HEK293 (cell line): ENCODE data around the gene ARHGEF26.

Experiments used
- PRDM1 ChIP-seq: fragments of 450-650 bp; formaldehyde crosslinking; IDR thresholded peaks from 2 replicates; pipeline ENCODE4; 2016; ENCODE audit warnings: missing biosample characterization, missing genetic modification characterization
- TCF7L2 ChIP-seq: IDR thresholded peaks from 2 replicates; pipeline ENCODE4 v1.6.1; 2011; ENCODE audit warnings: low read depth, mild to moderate bottlenecking, inconsistent platforms, low read length, moderate library complexity, borderline replicate concordance
- ZNF394 ChIP-seq: fragments of 450-650 bp; formaldehyde crosslinking; IDR thresholded peaks from 2 replicates; pipeline ENCODE4 v1.5.1; 2016; ENCODE audit warnings: missing biosample characterization, missing genetic modification characterization, mild to moderate bottlenecking, moderate library complexity, borderline replicate concordance
- ZNF510 ChIP-seq: fragments of 450-650 bp; formaldehyde crosslinking; IDR thresholded peaks from 2 replicates; pipeline ENCODE4 v1.5.1; 2018; ENCODE audit warnings: mild to moderate bottlenecking, missing genetic modification characterization, missing biosample characterization; ENCODE audit not compliant: insufficient replicate concordance
- TF ChIP-seq, protein P1 (sequence below): fragments of 450-650 bp; formaldehyde crosslinking; IDR thresholded peaks from 2 replicates; pipeline ENCODE4 v1.5.1; 2016; ENCODE audit warnings: missing biosample characterization, missing genetic modification characterization
- TF ChIP-seq, protein P2 (sequence below): fragments of 450-650 bp; formaldehyde crosslinking; IDR thresholded peaks from 2 replicates; pipeline ENCODE4 v1.5.1; 2016; ENCODE audit warnings: missing biosample characterization, missing genetic modification characterization
- TF ChIP-seq, protein P3 (sequence below): fragments of 450-650 bp; IDR thresholded peaks from 2 replicates; pipeline ENCODE4 v1.5.1; 2018; ENCODE audit warnings: missing biosample characterization, missing genetic modification characterization
- TF ChIP-seq, protein P4 (sequence below): fragments of 450-650 bp; formaldehyde crosslinking; IDR thresholded peaks from 2 replicates; pipeline ENCODE4 v1.5.1; 2016; ENCODE audit warnings: missing biosample characterization, missing genetic modification characterization
- TF ChIP-seq, protein P5 (sequence below): fragments of 450-650 bp; formaldehyde crosslinking; IDR thresholded peaks from 2 replicates; pipeline ENCODE4 v1.5.1; 2016; ENCODE audit warnings: missing biosample characterization, missing genetic modification characterization
- TF ChIP-seq, protein P6 (sequence below): fragments of 450-650 bp; formaldehyde crosslinking; IDR thresholded peaks from 2 replicates; pipeline ENCODE4 v1.5.1; 2016; ENCODE audit warnings: missing biosample characterization, missing genetic modification characterization, low read depth

DNA sequence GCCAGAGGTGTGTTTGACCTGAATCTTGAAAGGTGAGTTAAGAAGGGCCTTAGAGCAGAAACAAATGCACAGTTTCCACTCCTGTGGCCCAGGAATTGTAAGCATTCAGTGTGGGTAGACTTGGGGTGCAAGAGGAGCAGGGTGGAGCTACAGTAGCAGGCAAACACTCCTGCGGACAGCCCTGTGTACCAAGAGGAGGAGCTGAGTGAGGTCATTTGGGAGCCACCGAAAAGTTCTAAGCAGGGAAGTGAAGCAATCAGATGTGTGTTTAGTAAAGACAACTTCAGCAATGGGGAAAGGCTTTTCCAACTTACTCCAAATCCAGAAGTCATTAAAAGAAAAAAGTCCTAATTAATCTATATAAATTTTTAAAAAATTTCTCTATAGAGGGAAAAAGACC is 99.3 kb downstream of the ARHGEF26 start:
- TF ChIP-seq, protein P1, sequence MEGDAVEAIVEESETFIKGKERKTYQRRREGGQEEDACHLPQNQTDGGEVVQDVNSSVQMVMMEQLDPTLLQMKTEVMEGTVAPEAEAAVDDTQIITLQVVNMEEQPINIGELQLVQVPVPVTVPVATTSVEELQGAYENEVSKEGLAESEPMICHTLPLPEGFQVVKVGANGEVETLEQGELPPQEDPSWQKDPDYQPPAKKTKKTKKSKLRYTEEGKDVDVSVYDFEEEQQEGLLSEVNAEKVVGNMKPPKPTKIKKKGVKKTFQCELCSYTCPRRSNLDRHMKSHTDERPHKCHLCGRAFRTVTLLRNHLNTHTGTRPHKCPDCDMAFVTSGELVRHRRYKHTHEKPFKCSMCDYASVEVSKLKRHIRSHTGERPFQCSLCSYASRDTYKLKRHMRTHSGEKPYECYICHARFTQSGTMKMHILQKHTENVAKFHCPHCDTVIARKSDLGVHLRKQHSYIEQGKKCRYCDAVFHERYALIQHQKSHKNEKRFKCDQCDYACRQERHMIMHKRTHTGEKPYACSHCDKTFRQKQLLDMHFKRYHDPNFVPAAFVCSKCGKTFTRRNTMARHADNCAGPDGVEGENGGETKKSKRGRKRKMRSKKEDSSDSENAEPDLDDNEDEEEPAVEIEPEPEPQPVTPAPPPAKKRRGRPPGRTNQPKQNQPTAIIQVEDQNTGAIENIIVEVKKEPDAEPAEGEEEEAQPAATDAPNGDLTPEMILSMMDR: no peak
- no peak for TF ChIP-seq PRDM1
- TF ChIP-seq ZNF510 (tag by site-specific recombination): no peak
- no peak for TF ChIP-seq TCF7L2
- TF ChIP-seq, protein P2, sequence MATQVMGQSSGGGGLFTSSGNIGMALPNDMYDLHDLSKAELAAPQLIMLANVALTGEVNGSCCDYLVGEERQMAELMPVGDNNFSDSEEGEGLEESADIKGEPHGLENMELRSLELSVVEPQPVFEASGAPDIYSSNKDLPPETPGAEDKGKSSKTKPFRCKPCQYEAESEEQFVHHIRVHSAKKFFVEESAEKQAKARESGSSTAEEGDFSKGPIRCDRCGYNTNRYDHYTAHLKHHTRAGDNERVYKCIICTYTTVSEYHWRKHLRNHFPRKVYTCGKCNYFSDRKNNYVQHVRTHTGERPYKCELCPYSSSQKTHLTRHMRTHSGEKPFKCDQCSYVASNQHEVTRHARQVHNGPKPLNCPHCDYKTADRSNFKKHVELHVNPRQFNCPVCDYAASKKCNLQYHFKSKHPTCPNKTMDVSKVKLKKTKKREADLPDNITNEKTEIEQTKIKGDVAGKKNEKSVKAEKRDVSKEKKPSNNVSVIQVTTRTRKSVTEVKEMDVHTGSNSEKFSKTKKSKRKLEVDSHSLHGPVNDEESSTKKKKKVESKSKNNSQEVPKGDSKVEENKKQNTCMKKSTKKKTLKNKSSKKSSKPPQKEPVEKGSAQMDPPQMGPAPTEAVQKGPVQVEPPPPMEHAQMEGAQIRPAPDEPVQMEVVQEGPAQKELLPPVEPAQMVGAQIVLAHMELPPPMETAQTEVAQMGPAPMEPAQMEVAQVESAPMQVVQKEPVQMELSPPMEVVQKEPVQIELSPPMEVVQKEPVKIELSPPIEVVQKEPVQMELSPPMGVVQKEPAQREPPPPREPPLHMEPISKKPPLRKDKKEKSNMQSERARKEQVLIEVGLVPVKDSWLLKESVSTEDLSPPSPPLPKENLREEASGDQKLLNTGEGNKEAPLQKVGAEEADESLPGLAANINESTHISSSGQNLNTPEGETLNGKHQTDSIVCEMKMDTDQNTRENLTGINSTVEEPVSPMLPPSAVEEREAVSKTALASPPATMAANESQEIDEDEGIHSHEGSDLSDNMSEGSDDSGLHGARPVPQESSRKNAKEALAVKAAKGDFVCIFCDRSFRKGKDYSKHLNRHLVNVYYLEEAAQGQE: no peak
- TF ChIP-seq, protein P3, sequence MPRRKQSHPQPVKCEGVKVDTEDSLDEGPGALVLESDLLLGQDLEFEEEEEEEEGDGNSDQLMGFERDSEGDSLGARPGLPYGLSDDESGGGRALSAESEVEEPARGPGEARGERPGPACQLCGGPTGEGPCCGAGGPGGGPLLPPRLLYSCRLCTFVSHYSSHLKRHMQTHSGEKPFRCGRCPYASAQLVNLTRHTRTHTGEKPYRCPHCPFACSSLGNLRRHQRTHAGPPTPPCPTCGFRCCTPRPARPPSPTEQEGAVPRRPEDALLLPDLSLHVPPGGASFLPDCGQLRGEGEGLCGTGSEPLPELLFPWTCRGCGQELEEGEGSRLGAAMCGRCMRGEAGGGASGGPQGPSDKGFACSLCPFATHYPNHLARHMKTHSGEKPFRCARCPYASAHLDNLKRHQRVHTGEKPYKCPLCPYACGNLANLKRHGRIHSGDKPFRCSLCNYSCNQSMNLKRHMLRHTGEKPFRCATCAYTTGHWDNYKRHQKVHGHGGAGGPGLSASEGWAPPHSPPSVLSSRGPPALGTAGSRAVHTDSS (tag by site-specific recombination): no peak
- TF ChIP-seq, protein P4, sequence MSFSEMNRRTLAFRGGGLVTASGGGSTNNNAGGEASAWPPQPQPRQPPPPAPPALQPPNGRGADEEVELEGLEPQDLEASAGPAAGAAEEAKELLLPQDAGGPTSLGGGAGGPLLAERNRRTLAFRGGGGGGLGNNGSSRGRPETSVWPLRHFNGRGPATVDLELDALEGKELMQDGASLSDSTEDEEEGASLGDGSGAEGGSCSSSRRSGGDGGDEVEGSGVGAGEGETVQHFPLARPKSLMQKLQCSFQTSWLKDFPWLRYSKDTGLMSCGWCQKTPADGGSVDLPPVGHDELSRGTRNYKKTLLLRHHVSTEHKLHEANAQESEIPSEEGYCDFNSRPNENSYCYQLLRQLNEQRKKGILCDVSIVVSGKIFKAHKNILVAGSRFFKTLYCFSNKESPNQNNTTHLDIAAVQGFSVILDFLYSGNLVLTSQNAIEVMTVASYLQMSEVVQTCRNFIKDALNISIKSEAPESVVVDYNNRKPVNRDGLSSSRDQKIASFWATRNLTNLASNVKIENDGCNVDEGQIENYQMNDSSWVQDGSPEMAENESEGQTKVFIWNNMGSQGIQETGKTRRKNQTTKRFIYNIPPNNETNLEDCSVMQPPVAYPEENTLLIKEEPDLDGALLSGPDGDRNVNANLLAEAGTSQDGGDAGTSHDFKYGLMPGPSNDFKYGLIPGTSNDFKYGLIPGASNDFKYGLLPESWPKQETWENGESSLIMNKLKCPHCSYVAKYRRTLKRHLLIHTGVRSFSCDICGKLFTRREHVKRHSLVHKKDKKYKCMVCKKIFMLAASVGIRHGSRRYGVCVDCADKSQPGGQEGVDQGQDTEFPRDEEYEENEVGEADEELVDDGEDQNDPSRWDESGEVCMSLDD (tag by site-specific recombination): no peak
- TF ChIP-seq, protein P5, sequence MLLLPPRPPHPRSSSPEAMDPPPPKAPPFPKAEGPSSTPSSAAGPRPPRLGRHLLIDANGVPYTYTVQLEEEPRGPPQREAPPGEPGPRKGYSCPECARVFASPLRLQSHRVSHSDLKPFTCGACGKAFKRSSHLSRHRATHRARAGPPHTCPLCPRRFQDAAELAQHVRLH (tag by site-specific recombination): no peak
- no peak for TF ChIP-seq ZNF394 (tag by site-specific recombination)
- TF ChIP-seq, protein P6, sequence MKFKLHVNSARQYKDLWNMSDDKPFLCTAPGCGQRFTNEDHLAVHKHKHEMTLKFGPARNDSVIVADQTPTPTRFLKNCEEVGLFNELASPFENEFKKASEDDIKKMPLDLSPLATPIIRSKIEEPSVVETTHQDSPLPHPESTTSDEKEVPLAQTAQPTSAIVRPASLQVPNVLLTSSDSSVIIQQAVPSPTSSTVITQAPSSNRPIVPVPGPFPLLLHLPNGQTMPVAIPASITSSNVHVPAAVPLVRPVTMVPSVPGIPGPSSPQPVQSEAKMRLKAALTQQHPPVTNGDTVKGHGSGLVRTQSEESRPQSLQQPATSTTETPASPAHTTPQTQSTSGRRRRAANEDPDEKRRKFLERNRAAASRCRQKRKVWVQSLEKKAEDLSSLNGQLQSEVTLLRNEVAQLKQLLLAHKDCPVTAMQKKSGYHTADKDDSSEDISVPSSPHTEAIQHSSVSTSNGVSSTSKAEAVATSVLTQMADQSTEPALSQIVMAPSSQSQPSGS (tag by site-specific recombination): no peak
